ENCODE data around the gene ELP4.

- TF ChIP-seq EZH2 (IDR thresholded peaks at IDR 0.05) (no peak), POLR2AphosphoS5 (IDR thresholded peaks at IDR 0.05; ENCODE audit: borderline replicate concordance, low read depth, low read length) (no peak), FOXP2 (optimal IDR thresholded peaks at IDR 0.05; ENCODE audit: control extremely low read depth, extremely low read length, insufficient read depth) (no peak)
Observed at GRCh38 chr11:31821766-31822165, 312.2 kb downstream of the ELP4 start.
